Sigmoid colon (tissue), 4 donors: ENCODE data around the gene SCFD1.

Source experiments
- CTCF ChIP-seq, 4 experiments: fragments of 450-650 bp in 3 of 4; fragments of 200-600 bp in 1 of 4; IDR thresholded peaks; one replicate each; pipeline ENCODE4 v1.5.1; 2016 to 2019; ENCODE audit warnings: antibody characterized with exemption in 4 of 4, mild to moderate bottlenecking in 3 of 4, moderate library complexity in 2 of 4
- EP300 ChIP-seq, 4 donors: sonication (generic); formaldehyde crosslinking; IDR thresholded peaks; one replicate each; pipeline ENCODE4 v1.6.1; 2017; ENCODE audit warnings: antibody characterized with exemption in 4 of 4
- POLR2A ChIP-seq, 2 donors: fragments of 450-650 bp; IDR thresholded peaks; one replicate each; pipeline ENCODE4 v1.6.1; 2016; ENCODE audit warnings: antibody characterized with exemption in 2 of 2, mild to moderate bottlenecking in 2 of 2, moderate library complexity in 2 of 2
- POLR2AphosphoS5 ChIP-seq, 4 donors: sonication (generic); formaldehyde crosslinking; IDR thresholded peaks; one replicate each; pipeline ENCODE4 v1.6.1; 2017; ENCODE audit warnings: antibody characterized with exemption in 4 of 4

GRCh38 chr14:30610787-30611343 is 11.3 kb upstream of the SCFD1 start:
- TF ChIP-seq CTCF (IDR thresholded peaks at IDR 0.05) (no peak), EP300 (IDR thresholded peaks at IDR 0.05) (no peak), POLR2A (IDR thresholded peaks at IDR 0.05) (no peak), POLR2AphosphoS5 (IDR thresholded peaks at IDR 0.05) (peak in 2 of 4 donors; percentile 28 to 34)
